A673 (cell line): ENCODE measurements around the gene TC2N. TPM values are rescaled to one million over a fixed set of nuclear protein-coding genes. Genes with fewer than 3 reads are reported as not detected.

ENCODE experiments used
- BruUV-seq: library from RNA; stranded (reverse); fragments of 400-500 nt; replicated peaks from 2 replicates; lab custom pipeline; 2021; lab: Mats Ljungman, UMichigan
- CTCF ChIA-PET: fragments of 300-600 bp; sonication (Branson Sonifier 250); formaldehyde crosslinking; loops from one replicate; lab custom pipeline; 2022; ENCODE audit warnings: antibody characterized with exemption; lab: Charles Lee
- POLR2A ChIA-PET: fragments of 300-600 bp; sonication (Branson Sonifier 250); formaldehyde crosslinking; loops from one replicate; lab custom pipeline; 2022; ENCODE audit warnings: antibody characterized with exemption; ENCODE audit not compliant: low non-redundant PET; lab: Charles Lee
- DNase-seq: peaks from one replicate; pipeline ENCODE4 v3.0.0-alpha.2; 2015; ENCODE audit warnings: low spot score
- H3K27ac ChIP-seq: fragments of 200-600 bp; sonication (generic); 2 replicates; pipeline ENCODE4 v1.5.1; 2016; ENCODE audit warnings: mixed run types, low read depth, mild to moderate bottlenecking, mixed read lengths, antibody characterized with exemption, low read length; ENCODE audit not compliant: poor library complexity, severe bottlenecking
- H3K27me3 ChIP-seq: fragments of 200-600 bp; sonication (generic); replicated peaks from 2 replicates; pipeline ENCODE4 v1.6.1; 2017; ENCODE audit warnings: mixed run types, low read depth, mild to moderate bottlenecking, mixed read lengths, antibody characterized with exemption, low read length; ENCODE audit not compliant: insufficient read depth, poor library complexity
- H3K36me3 ChIP-seq: fragments of 200-600 bp; sonication (generic); 2 replicates; pipeline ENCODE4 v1.6.1; 2016; ENCODE audit warnings: mixed run types, mild to moderate bottlenecking, mixed read lengths, antibody characterized with exemption, low read length; ENCODE audit not compliant: insufficient read depth, poor library complexity, severe bottlenecking
- H3K4me1 ChIP-seq: fragments of 200-600 bp; sonication (generic); 2 replicates; pipeline ENCODE4 v1.6.1; 2017; ENCODE audit warnings: mixed run types, mild to moderate bottlenecking, mixed read lengths, antibody characterized with exemption, low read length; ENCODE audit not compliant: insufficient read depth, poor library complexity, severe bottlenecking
- H3K4me3 ChIP-seq: fragments of 200-600 bp; sonication (generic); 2 replicates; pipeline ENCODE4 v1.5.1; 2016; ENCODE audit warnings: low read depth, mixed run types, mild to moderate bottlenecking, mixed read lengths, low read length; ENCODE audit not compliant: poor library complexity, severe bottlenecking
- H3K9me3 ChIP-seq: fragments of 200-600 bp; sonication (generic); 2 replicates; pipeline ENCODE4 v1.6.1; 2016; ENCODE audit warnings: mixed run types, low read depth, mild to moderate bottlenecking, mixed read lengths, antibody characterized with exemption, low read length; ENCODE audit not compliant: poor library complexity, severe bottlenecking
- EZH2 ChIP-seq: fragments of 200-600 bp; sonication (generic); IDR thresholded peaks from 2 replicates; pipeline ENCODE4 v1.6.1; 2017; ENCODE audit warnings: borderline replicate concordance, low read depth, mild to moderate bottlenecking, mixed read lengths, antibody characterized with exemption, low read length; ENCODE audit not compliant: poor library complexity, severe bottlenecking
- intact Hi-C: fragments of 100-400 bp; cut with micrococcal nuclease; formaldehyde crosslinking; loops from one replicate; pipeline ENCODE4 v1.10.0; 2022; ENCODE audit not compliant: unreplicated experiment
- total RNA-seq: library from RNA; stranded (reverse); gene quantifications from 2 replicates; pipeline ENCODE4 v1.2.3, GENCODE V29; 2021
- TF ChIP-seq, protein P1 (sequence below): fragments of 300-800, 200-600 bp; sonication (generic); conservative IDR thresholded peaks from 2 replicates; pipeline ENCODE4 v1.5.1; 2017; ENCODE audit warnings: low read depth, mild to moderate bottlenecking, antibody characterized with exemption, low read length, moderate library complexity, mixed read lengths

TC2N gene
- total RNA-seq, 1 experiment from 2014 or later = 0.45 TPM

DNA sequence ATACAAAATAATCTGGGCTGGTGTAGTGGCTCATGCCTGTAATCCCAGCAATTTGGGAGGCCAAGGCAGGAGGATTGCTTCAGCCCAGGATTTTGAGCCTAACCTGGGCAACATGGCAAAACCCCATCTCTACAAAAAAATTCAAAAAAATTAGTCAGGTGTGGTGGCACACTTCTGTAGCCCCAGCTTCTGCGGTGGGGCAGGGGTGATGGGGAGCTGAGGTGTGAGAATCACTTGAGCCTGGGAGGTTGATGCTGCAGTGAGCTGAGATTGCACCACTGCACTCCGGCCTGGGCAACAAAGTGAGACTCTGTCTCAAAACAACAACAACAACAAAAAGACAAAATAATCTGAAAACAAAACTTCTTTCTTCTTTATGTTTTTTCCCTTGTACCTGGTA lies 66.0 kb downstream of the TC2N start:
- Histone ChIP-seq H3K27ac (no peak overlapping the region), H3K36me3 (no peaks in the 10 kb centered on the region), H3K4me3 (no peak overlapping the region), H3K27me3 (peaks cover 20% of the 10 kb centered on the region), H3K9me3 (peaks cover 3% of the 10 kb centered on the region), H3K4me1 (no peaks in the 10 kb centered on the region)
- TF ChIP-seq, protein P1, sequence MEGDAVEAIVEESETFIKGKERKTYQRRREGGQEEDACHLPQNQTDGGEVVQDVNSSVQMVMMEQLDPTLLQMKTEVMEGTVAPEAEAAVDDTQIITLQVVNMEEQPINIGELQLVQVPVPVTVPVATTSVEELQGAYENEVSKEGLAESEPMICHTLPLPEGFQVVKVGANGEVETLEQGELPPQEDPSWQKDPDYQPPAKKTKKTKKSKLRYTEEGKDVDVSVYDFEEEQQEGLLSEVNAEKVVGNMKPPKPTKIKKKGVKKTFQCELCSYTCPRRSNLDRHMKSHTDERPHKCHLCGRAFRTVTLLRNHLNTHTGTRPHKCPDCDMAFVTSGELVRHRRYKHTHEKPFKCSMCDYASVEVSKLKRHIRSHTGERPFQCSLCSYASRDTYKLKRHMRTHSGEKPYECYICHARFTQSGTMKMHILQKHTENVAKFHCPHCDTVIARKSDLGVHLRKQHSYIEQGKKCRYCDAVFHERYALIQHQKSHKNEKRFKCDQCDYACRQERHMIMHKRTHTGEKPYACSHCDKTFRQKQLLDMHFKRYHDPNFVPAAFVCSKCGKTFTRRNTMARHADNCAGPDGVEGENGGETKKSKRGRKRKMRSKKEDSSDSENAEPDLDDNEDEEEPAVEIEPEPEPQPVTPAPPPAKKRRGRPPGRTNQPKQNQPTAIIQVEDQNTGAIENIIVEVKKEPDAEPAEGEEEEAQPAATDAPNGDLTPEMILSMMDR = no peak
- no peak for TF ChIP-seq EZH2
- no peak for DNase-seq
- intact Hi-C loops = no loop called here
- BruUV-seq = no TSS peak
- CTCF ChIA-PET = no interaction called here
- POLR2A ChIA-PET = no interaction called here

- Histone ChIP-seq H3K27ac (no peak overlapping the region), H3K36me3 (no peaks in the 10 kb centered on the region), H3K9me3 (no peaks in the 10 kb centered on the region), H3K4me3 (no peak overlapping the region), H3K27me3 (peaks cover 35% of the 10 kb centered on the region), H3K4me1 (no peaks in the 10 kb centered on the region)
- ChIA-PET CTCF (no interaction called here), POLR2A (no interaction called here)
- BruUV-seq = no TSS peak
- TF ChIP-seq EZH2 = no peak
- TF ChIP-seq, protein P1 = no peak
- no peak for DNase-seq
- intact Hi-C loops = no loop called here
Measured at GRCh38 chr14:91796617-91797347, 70.6 kb downstream of the TC2N start.

GRCh38 chr14:91793704-91794103 lies 73.6 kb downstream of the TC2N start:
- TF ChIP-seq, protein P1 = no peak
- TF ChIP-seq EZH2 = no peak
- no TSS peak for BruUV-seq
- no peak for DNase-seq
- Histone ChIP-seq H3K4me3 (no peak overlapping the region), H3K36me3 (no peaks in the 10 kb centered on the region), H3K27ac (no peak overlapping the region), H3K27me3 (peaks cover 32% of the 10 kb centered on the region), H3K9me3 (no peaks in the 10 kb centered on the region), H3K4me1 (no peaks in the 10 kb centered on the region)
- intact Hi-C loops = no loop called here
- ChIA-PET POLR2A (no interaction called here), CTCF (no interaction called here)
